ENCODE measurements around the gene HSD17B3.

DNA sequence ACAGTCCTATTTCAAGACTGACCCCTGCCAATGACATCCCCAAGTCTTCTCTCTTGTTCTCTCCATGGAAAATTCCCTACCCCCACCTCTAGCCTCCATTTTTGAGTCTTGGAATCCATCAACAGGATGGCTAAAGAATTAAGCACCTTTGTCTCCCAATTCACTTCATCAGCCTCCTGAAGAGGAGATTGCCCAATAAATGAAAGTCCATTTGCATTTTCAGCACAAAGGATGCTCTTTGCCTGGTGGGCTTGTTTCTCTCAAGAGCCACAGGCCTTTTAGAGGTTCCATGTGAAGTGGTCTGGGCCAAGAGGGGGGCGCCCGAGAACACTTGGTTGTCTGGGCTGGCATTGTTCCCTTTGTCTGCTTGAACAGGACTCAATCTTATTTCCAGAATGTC lies 12.6 kb downstream of the HSD17B3 start:
- TF ChIP-seq CTCF (IDR thresholded peaks at IDR 0.05) (no peak), EZH2 (IDR thresholded peaks at IDR 0.05; ENCODE audit: borderline replicate concordance, insufficient read depth, low read depth, low read length, poor library complexity, severe bottlenecking) (no peak)

Measured in B cell (primary cell).